Right lobe of liver (tissue), 4 donors: ENCODE results near the gene DUSP2.

Experiments used
- POLR2A ChIP-seq: fragments of 450-650 bp; IDR thresholded peaks from one replicate; pipeline ENCODE4 v1.6.1; 2017; ENCODE audit warnings: antibody characterized with exemption, mild to moderate bottlenecking
- TF ChIP-seq, protein P1 (sequence below), 4 donors: fragments of 200-600 bp in 3 of 4; fragments of 450-650 bp in 1 of 4; IDR thresholded peaks; one replicate each; pipeline versions ENCODE4 v1.5.1 to v1.8.0; 2016 to 2022; ENCODE audit warnings: antibody characterized with exemption in 4 of 4, mild to moderate bottlenecking in 2 of 4
- donor health status: DM: no; HTN: no; CAD: no.
- donor health status: DM: no; HTN: no; CAD: no.
- donor health status: DM: no; HTN: yes; CAD: no.

DNA sequence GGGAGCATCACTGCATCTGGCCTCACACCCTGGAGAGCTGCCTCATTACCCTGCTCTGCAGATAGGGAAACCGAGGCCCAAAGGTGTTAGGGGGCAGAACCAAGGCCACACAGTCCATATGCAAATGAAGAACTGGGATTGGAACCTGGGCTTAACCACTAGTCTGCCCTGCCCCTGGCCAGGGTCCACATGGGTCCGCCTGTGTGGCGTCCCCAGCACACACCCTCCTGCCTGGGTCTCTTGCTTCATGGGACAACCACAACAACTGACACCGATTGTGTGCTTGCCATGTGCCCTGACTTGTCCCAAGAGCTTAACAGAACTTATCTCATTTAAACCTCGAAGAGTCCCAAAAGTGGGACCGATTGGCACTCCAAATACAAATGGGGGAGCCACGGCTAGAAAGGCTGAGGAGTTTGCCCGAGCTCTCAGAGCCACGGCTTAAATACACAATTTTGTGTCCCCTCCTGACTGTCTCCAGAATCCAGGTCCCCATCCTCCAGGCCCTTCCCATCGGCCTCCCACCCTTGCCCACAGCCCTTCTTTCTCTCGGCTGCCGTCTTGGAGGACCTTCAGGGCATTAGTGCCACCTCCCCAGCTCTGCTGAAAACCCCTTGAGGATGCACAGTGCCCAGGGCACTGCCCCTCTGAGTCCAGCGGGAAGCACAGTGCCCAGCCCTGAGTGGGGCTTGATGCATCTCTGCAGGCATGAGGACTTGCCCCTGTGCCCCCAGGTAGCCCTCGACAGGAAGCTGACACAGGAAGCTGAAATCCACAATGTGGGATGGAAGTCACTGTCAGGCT is 5.8 kb upstream of the DUSP2 start:
- TF ChIP-seq POLR2A, result no peak
- TF ChIP-seq, protein P1, sequence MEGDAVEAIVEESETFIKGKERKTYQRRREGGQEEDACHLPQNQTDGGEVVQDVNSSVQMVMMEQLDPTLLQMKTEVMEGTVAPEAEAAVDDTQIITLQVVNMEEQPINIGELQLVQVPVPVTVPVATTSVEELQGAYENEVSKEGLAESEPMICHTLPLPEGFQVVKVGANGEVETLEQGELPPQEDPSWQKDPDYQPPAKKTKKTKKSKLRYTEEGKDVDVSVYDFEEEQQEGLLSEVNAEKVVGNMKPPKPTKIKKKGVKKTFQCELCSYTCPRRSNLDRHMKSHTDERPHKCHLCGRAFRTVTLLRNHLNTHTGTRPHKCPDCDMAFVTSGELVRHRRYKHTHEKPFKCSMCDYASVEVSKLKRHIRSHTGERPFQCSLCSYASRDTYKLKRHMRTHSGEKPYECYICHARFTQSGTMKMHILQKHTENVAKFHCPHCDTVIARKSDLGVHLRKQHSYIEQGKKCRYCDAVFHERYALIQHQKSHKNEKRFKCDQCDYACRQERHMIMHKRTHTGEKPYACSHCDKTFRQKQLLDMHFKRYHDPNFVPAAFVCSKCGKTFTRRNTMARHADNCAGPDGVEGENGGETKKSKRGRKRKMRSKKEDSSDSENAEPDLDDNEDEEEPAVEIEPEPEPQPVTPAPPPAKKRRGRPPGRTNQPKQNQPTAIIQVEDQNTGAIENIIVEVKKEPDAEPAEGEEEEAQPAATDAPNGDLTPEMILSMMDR (IDR thresholded peaks at IDR 0.05), result no peak
